B cell (primary cell): ENCODE measurements around the gene CYYR1. TPM values are rescaled to one million over a fixed set of nuclear protein-coding genes. Genes with fewer than 3 reads are reported as not detected.

Experiments
- ATAC-seq: fragments of 200-7000 bp; cut with Tn5 transposase; one replicate; pipeline ENCODE4 v1.10.0; 2021; ENCODE audit warnings: low read depth, mild to moderate bottlenecking, moderate number of reproducible peaks, moderate library complexity
- CTCF ChIA-PET: fragments of 350-600 bp; sonication (Branson Sonifier 250); formaldehyde crosslinking; loops from one replicate; lab custom pipeline; 2021; ENCODE audit warnings: antibody characterized with exemption, inconsistent platforms; lab: Charles Lee
- POLR2A ChIA-PET: fragments of 350-600 bp; sonication (Branson Sonifier 250); formaldehyde crosslinking; loops from one replicate; lab custom pipeline; 2021; ENCODE audit warnings: antibody characterized with exemption; lab: Charles Lee
- DNase-seq: peaks from one replicate; pipeline ENCODE4 v3.0.0; 2013
- H2AFZ ChIP-seq: 2 replicates; pipeline ENCODE4 v1.6.1; 2012; ENCODE audit warnings: mild to moderate bottlenecking, low read depth, low read length; ENCODE audit not compliant: insufficient read depth, poor library complexity, severe bottlenecking
- H3K27ac ChIP-seq, 2 donors: 1 replicate in 1 of 2; 2 replicates in 1 of 2; pipeline ENCODE4 v1.5.1; 2012 to 2013; ENCODE audit warnings: low read length in 2 of 2, mild to moderate bottlenecking in 2 of 2, moderate library complexity in 1 of 2
- H3K27me3 ChIP-seq, 4 experiments: fragments of 200-600 bp in 1 of 4; sonication (generic) in 1 of 4; replicated peaks in 1 of 4; 1 replicate in 2 of 4; 2 replicates in 2 of 4; pipeline versions ENCODE4 v1.6.1 to v1.7.0; 2013 to 2016; ENCODE audit warnings: low read length in 3 of 4, mild to moderate bottlenecking in 2 of 4, mixed read lengths in 1 of 4, moderate library complexity in 1 of 4; ENCODE audit not compliant: insufficient read depth in 4 of 4, control insufficient read depth in 3 of 4; ENCODE audit errors: control extremely low read depth in 1 of 4
- H3K36me3 ChIP-seq, 2 experiments: replicated peaks in 1 of 2; 1 replicate in 1 of 2; 2 replicates in 1 of 2; pipeline versions ENCODE4 v1.6.1 to v1.7.1; 2013; ENCODE audit warnings: low read length in 1 of 2; ENCODE audit not compliant: insufficient read depth in 2 of 2, control insufficient read depth in 1 of 2; ENCODE audit errors: control extremely low read depth in 1 of 2, extremely low read depth in 1 of 2
- H3K4me1 ChIP-seq, 2 donors: fragments of 200-600 bp in 1 of 2; sonication (generic) in 1 of 2; 1 replicate in 1 of 2; 2 replicates in 1 of 2; pipeline versions ENCODE4 v1.5.1 to v1.6.1; 2013 to 2017; ENCODE audit warnings: low read length in 2 of 2; ENCODE audit not compliant: control insufficient read depth in 2 of 2, insufficient read depth in 2 of 2
- H3K4me2 ChIP-seq: replicated peaks from 2 replicates; pipeline ENCODE3; 2012; ENCODE audit warnings: mild to moderate bottlenecking, low read depth, low read length; ENCODE audit not compliant: poor library complexity, severe bottlenecking
- H3K4me3 ChIP-seq, 5 experiments: fragments of 200-600 bp in 1 of 5; sonication (generic) in 1 of 5; 1 replicate in 3 of 5; 2 replicates in 2 of 5; pipeline versions ENCODE4 v1.5.1 to v1.7.0; 2011 to 2016; ENCODE audit warnings: low read length in 4 of 5, mild to moderate bottlenecking in 4 of 5, low read depth in 2 of 5, control low read depth in 1 of 5, moderate library complexity in 1 of 5; ENCODE audit not compliant: insufficient read depth in 1 of 5; ENCODE audit errors: control extremely low read depth in 1 of 5, extremely low read depth in 1 of 5
- H3K79me2 ChIP-seq: fragments of 200-600 bp; sonication (generic); one replicate; pipeline ENCODE4 v1.6.0; 2016; ENCODE audit warnings: low read length; ENCODE audit not compliant: control insufficient read depth, insufficient read depth
- H3K9ac ChIP-seq: fragments of 200-600 bp; sonication (generic); 2 replicates; pipeline ENCODE4 v1.6.1; 2017; ENCODE audit warnings: mild to moderate bottlenecking, low read length, moderate library complexity
- H3K9me3 ChIP-seq, 3 donors: one replicate each; pipeline versions ENCODE4 v1.6.1 to v1.7.1; 2013; ENCODE audit warnings: low read length in 2 of 3; ENCODE audit not compliant: control insufficient read depth in 2 of 3, insufficient read depth in 1 of 3; ENCODE audit errors: control extremely low read depth in 1 of 3
- H4K20me1 ChIP-seq: 2 replicates; pipeline ENCODE4 v1.6.0; 2012; ENCODE audit warnings: mild to moderate bottlenecking, low read length; ENCODE audit not compliant: insufficient read depth, control insufficient read depth, poor library complexity, severe bottlenecking
- H3K27ac Mint-ChIP-seq: one replicate; pipeline ENCODE4 v1.8.0; 2021; ENCODE audit warnings: mixed read lengths
- H3K27me3 Mint-ChIP-seq: one replicate; pipeline ENCODE4 v1.8.0; 2021; ENCODE audit warnings: mixed read lengths
- H3K4me1 Mint-ChIP-seq: one replicate; pipeline ENCODE4 v1.8.0; 2021; ENCODE audit warnings: mixed read lengths
- H3K4me3 Mint-ChIP-seq: one replicate; pipeline ENCODE4 v1.8.0; 2021; ENCODE audit warnings: mixed read lengths
- H3K9me3 Mint-ChIP-seq: one replicate; pipeline ENCODE4 v1.8.0; 2022; ENCODE audit warnings: mixed read lengths; ENCODE audit not compliant: insufficient read depth
- CTCF ChIP-seq: fragments of 200-600 bp; IDR thresholded peaks from one replicate; pipeline ENCODE4 v1.8.0; 2022; ENCODE audit warnings: antibody characterized with exemption, mild to moderate bottlenecking
- EZH2 ChIP-seq: IDR thresholded peaks from 2 replicates; pipeline ENCODE4 v1.6.1; 2012; ENCODE audit warnings: borderline replicate concordance, low read depth, mild to moderate bottlenecking, moderate library complexity, low read length; ENCODE audit not compliant: insufficient read depth, poor library complexity, severe bottlenecking
- WGBS: methylation state at CpG from one replicate; pipeline ENCODE4 v1.1.5; 2013; ENCODE audit warnings: missing lambda C conversion rate; ENCODE audit not compliant: insufficient coverage; 5-methylcytosine and 5-hydroxymethylcytosine counted together
- intact Hi-C: fragments of 100-400 bp; cut with micrococcal nuclease; formaldehyde crosslinking; loops from one replicate; pipeline ENCODE4 v1.10.0; 2022
- polyA plus RNA-seq: library from polyadenylated mRNA; depleted of rRNA; stranded (reverse); fragments of >200 nt; gene quantifications from 2 replicates; pipeline ENCODE4 v1.2.3, GENCODE V29; 2012
- total RNA-seq, 2 donors: library from RNA; stranded (reverse); fragments of 120-200 nt in 1 of 2; gene quantifications; 1 replicate in 1 of 2; 2 replicates in 1 of 2; pipeline versions ENCODE4 v1.2.3 to v1.2.4, GENCODE V29; 2013 to 2022

Gene CYYR1
- total and polyA plus RNA-seq, 2 donors (not counting 1 experiment from before 2014, with no cell fraction given) = not detected

GRCh38 chr21:26469789-26470188 is 103.3 kb downstream of the CYYR1 start:
- ATAC-seq (no peak), DNase-seq (no peak)
- no peaks in the 10 kb centered on the region for H3K27me3 ChIP-seq
- intact Hi-C loops = no loop called here
- H4K20me1 ChIP-seq = no peaks in the 10 kb centered on the region
- no peaks in the 10 kb centered on the region for H3K36me3 ChIP-seq
- ChIA-PET POLR2A (no interaction called here), CTCF (no interaction called here)
- Mint-ChIP-seq H3K27me3 (no peaks in the 10 kb centered on the region), H3K27ac (no peak overlapping the region), H3K4me1 (no peaks in the 10 kb centered on the region), H3K4me3 (no peak overlapping the region), H3K9me3 (peaks cover 4% of the 10 kb centered on the region)
- H3K9me3 ChIP-seq = no peaks in the 10 kb centered on the region
- no peak overlapping the region for H3K9ac ChIP-seq
- H3K4me2 ChIP-seq = no peak overlapping the region
- no peaks in the 10 kb centered on the region for H3K4me1 ChIP-seq
- H2AFZ ChIP-seq = no peak overlapping the region
- TF ChIP-seq CTCF (no peak), EZH2 (no peak)
- no peak overlapping the region for H3K27ac ChIP-seq
- 40% methylated on average over 1 of the region's 1 CpG for WGBS
- H3K4me3 ChIP-seq = no peak overlapping the region
- no peaks in the 10 kb centered on the region for H3K79me2 ChIP-seq

GRCh38 chr21:26465916-26466315 is 107.2 kb downstream of the CYYR1 start:
- no peaks in the 10 kb centered on the region for H3K27me3 Mint-ChIP-seq
- no peak overlapping the region for H3K27ac ChIP-seq
- H3K27me3 ChIP-seq = no peaks in the 10 kb centered on the region
- H4K20me1 ChIP-seq = no peaks in the 10 kb centered on the region
- DNase-seq = no peak
- no peak overlapping the region for H3K4me2 ChIP-seq
- TF ChIP-seq CTCF = no peak
- no peak for TF ChIP-seq EZH2
- H3K9me3 Mint-ChIP-seq = peaks cover 4% of the 10 kb centered on the region
- ChIA-PET POLR2A (no interaction called here), CTCF (no interaction called here)
- no peak overlapping the region for H3K4me3 ChIP-seq
- ATAC-seq = no peak
- no peaks in the 10 kb centered on the region for H3K36me3 ChIP-seq
- H2AFZ ChIP-seq = no peak overlapping the region
- H3K9me3 ChIP-seq = no peaks in the 10 kb centered on the region
- H3K27ac Mint-ChIP-seq = no peak overlapping the region
- H3K9ac ChIP-seq = no peak overlapping the region
- no peaks in the 10 kb centered on the region for H3K4me1 ChIP-seq
- no peaks in the 10 kb centered on the region for H3K79me2 ChIP-seq
- H3K4me3 Mint-ChIP-seq = no peak overlapping the region
- intact Hi-C loops = no loop called here
- no peaks in the 10 kb centered on the region for H3K4me1 Mint-ChIP-seq
- no CpG with 5 or more reads among the region's 3 CpGs for WGBS
